Testis (tissue), 2 donors: ENCODE data around the gene CLASRP.

Experiments
- POLR2A ChIP-seq: fragments of 450-650 bp; IDR thresholded peaks from one replicate; pipeline ENCODE4 v1.6.1; 2017; ENCODE audit warnings: antibody characterized with exemption, mild to moderate bottlenecking, moderate library complexity
- TF ChIP-seq, protein P1 (sequence below), 3 experiments: fragments of 450-650 bp in 2 of 3; fragments of 200-600 bp in 1 of 3; sonication (generic) in 1 of 3; IDR thresholded peaks; one replicate each; pipeline ENCODE4 v1.5.1; 2016 to 2019; ENCODE audit warnings: antibody characterized with exemption in 3 of 3, mild to moderate bottlenecking in 2 of 3, moderate library complexity in 1 of 3

DNA sequence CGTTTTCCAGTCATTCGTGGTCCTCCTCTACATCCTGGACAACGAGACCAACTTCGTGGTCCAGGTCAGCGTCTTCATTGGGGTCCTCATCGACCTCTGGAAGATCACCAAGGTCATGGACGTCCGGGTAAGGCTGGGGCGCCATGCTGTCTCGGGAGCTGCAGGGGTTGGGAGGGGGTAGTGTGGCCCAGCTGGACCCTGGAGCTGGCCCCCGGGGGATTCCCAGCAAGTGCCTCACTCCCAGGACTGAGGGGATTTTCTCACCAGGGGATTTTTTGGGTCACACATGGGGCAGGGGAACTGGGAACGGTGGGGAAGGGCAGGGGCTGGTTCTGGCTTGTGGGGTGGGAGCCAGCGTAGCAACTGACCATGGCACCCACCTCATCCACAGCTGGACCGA is 48.4 kb upstream of the CLASRP start:
- TF ChIP-seq, protein P1, sequence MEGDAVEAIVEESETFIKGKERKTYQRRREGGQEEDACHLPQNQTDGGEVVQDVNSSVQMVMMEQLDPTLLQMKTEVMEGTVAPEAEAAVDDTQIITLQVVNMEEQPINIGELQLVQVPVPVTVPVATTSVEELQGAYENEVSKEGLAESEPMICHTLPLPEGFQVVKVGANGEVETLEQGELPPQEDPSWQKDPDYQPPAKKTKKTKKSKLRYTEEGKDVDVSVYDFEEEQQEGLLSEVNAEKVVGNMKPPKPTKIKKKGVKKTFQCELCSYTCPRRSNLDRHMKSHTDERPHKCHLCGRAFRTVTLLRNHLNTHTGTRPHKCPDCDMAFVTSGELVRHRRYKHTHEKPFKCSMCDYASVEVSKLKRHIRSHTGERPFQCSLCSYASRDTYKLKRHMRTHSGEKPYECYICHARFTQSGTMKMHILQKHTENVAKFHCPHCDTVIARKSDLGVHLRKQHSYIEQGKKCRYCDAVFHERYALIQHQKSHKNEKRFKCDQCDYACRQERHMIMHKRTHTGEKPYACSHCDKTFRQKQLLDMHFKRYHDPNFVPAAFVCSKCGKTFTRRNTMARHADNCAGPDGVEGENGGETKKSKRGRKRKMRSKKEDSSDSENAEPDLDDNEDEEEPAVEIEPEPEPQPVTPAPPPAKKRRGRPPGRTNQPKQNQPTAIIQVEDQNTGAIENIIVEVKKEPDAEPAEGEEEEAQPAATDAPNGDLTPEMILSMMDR (IDR thresholded peaks at IDR 0.05): no peak
- TF ChIP-seq POLR2A: no peak
